ENCODE measurements around the gene SVOPL.

- TF ChIP-seq LEF1 (IDR thresholded peaks at IDR 0.05; ENCODE audit: borderline replicate concordance) (no peak), CTBP1 (IDR thresholded peaks at IDR 0.05; ENCODE audit: borderline replicate concordance) (no peak), L3MBTL2 (conservative IDR thresholded peaks at IDR 0.05) (no peak), FOXK2 (IDR thresholded peaks at IDR 0.05) (no peak), BHLHE40 (IDR thresholded peaks at IDR 0.05; ENCODE audit: borderline replicate concordance) (no peak), ARNT (IDR thresholded peaks at IDR 0.05) (no peak), ZNF384 (IDR thresholded peaks at IDR 0.05) (no peak), SP1 (IDR thresholded peaks at IDR 0.05) (no peak), NFRKB (IDR thresholded peaks at IDR 0.05) (no peak), HDGF (IDR thresholded peaks at IDR 0.05; ENCODE audit: borderline replicate concordance) (no peak)
Measured at GRCh38 chr7:138705167-138705566, 4.0 kb upstream of the SVOPL start.

Measured in HEK293T (cell line).